K562 (cell line): ENCODE results near the gene AJAP1. TPM values are rescaled to one million over a fixed set of nuclear protein-coding genes. Genes with fewer than 3 reads are reported as not detected.

Experiments used
- ATAC-seq: fragments of 200-7000 bp; cut with Tn5 transposase; 3 replicates; pipeline ENCODE4 v1.9.1; 2020; ENCODE audit warnings: moderate library complexity
- BruUV-seq: library from RNA; stranded (reverse); fragments of 400-500 nt; replicated peaks from 2 replicates; lab custom pipeline; 2021; lab: Mats Ljungman, UMichigan
- CTCF ChIA-PET: fragments of 300-600 bp; formaldehyde crosslinking; extraction: SDS; loops from one replicate; lab custom pipeline; 2021; ENCODE audit warnings: low intra/inter-chr PET ratio; lab: Yijun Ruan, JAX
- POLR2A ChIA-PET: fragments of 300-600, 350-650 bp; sonication (Branson Sonifier 250); formaldehyde crosslinking; extraction: SDS; loops from one replicate; lab custom pipeline; 2021; ENCODE audit warnings: antibody characterized with exemption, inconsistent platforms; lab: Yijun Ruan, JAX
- DNase-seq, 4 experiments: peaks; one replicate each; pipeline versions ENCODE4 v3.0.0 to v3.0.0-alpha.2; 2011 to 2018; ENCODE audit warnings: low spot score in 3 of 4, mixed read lengths in 3 of 4; ENCODE audit errors: extremely low read depth in 1 of 4
- FAIRE-seq: peaks from 2 replicates; lab custom pipeline; 2011; peaks lifted over from hg19 to GRCh38; lab: Jason Lieb, UNC
- H2AFZ ChIP-seq: 2 replicates; pipeline ENCODE4 v1.6.0; 2011; ENCODE audit warnings: low read depth, low read length, control low read depth, inconsistent platforms
- H3K27ac ChIP-seq: fragments of 200-600 bp; 3 replicates; pipeline ENCODE4 v1.8.0; 2011; ENCODE audit warnings: low read depth, mild to moderate bottlenecking, control low read depth, inconsistent platforms, low read length, moderate library complexity, mixed read lengths; ENCODE audit errors: extremely low read depth
- H3K27me3 ChIP-seq, 2 experiments: fragments of 300-600 bp in 1 of 2; 2 replicates in 1 of 2; 3 replicates in 1 of 2; pipeline versions ENCODE4 v1.6.0 to v1.8.0; 2011; ENCODE audit warnings: inconsistent platforms in 2 of 2, low read length in 2 of 2, mild to moderate bottlenecking in 1 of 2, mixed read lengths in 1 of 2, moderate library complexity in 1 of 2; ENCODE audit not compliant: control insufficient read depth in 2 of 2, insufficient read depth in 2 of 2
- H3K36me3 ChIP-seq: fragments of 300-600 bp; 3 replicates; pipeline ENCODE4 v1.8.0; 2011; ENCODE audit warnings: mild to moderate bottlenecking, low read length, inconsistent platforms; ENCODE audit not compliant: control insufficient read depth, insufficient read depth
- H3K4me1 ChIP-seq, 2 experiments: fragments of 200-600 bp in 1 of 2; replicated peaks in 1 of 2; 2 replicates in 1 of 2; 3 replicates in 1 of 2; pipeline versions ENCODE4 v1.5.1 to v1.8.0; 2011; ENCODE audit warnings: inconsistent platforms in 2 of 2, low read length in 2 of 2, mild to moderate bottlenecking in 1 of 2, mixed read lengths in 1 of 2, moderate library complexity in 1 of 2; ENCODE audit not compliant: control insufficient read depth in 2 of 2, insufficient read depth in 2 of 2
- H3K4me2 ChIP-seq: 2 replicates; pipeline ENCODE4 v1.6.1; 2011; ENCODE audit warnings: low read length, control low read depth, inconsistent platforms, mixed read lengths; ENCODE audit not compliant: insufficient read depth
- H3K4me3 ChIP-seq: fragments of 200-600 bp; sonication (generic), shearing (Covaris generic); 2 replicates; pipeline ENCODE4 v1.5.1; 2016; ENCODE audit warnings: control low read depth, inconsistent platforms
- H3K79me2 ChIP-seq: fragments of 200-600 bp; 3 replicates; pipeline ENCODE4 v1.8.0; 2011; ENCODE audit warnings: low read length, inconsistent platforms; ENCODE audit not compliant: control insufficient read depth, insufficient read depth
- H3K9ac ChIP-seq, 2 experiments: 2 replicates each; pipeline versions ENCODE4 v1.6.0 to v1.6.1; 2011; ENCODE audit warnings: low read depth in 2 of 2, low read length in 2 of 2, control low read depth in 1 of 2, inconsistent platforms in 1 of 2, mild to moderate bottlenecking in 1 of 2, mixed read lengths in 1 of 2; ENCODE audit not compliant: insufficient read depth in 1 of 2
- H3K9me1 ChIP-seq: one replicate; pipeline ENCODE4 v1.6.0; 2011; ENCODE audit warnings: inconsistent platforms, mild to moderate bottlenecking, low read length, moderate library complexity; ENCODE audit not compliant: control insufficient read depth, insufficient read depth
- H3K9me3 ChIP-seq: replicated peaks from 2 replicates; pipeline ENCODE4 v1.5.1; 2011; ENCODE audit warnings: low read depth, low read length, inconsistent platforms; ENCODE audit not compliant: control insufficient read depth, insufficient read depth
- H4K20me1 ChIP-seq: replicated peaks from 2 replicates; pipeline ENCODE4 v1.6.1; 2011; ENCODE audit warnings: low read length, inconsistent platforms, mixed read lengths; ENCODE audit not compliant: control insufficient read depth, insufficient read depth
- NKRF ChIP-seq: fragments of 450-650 bp; IDR thresholded peaks from 2 replicates; pipeline ENCODE4 v1.6.1; 2016; ENCODE audit warnings: borderline replicate concordance
- REST ChIP-seq, 2 experiments: fragments of 450-650 bp; formaldehyde crosslinking in 1 of 2; IDR thresholded peaks; 2 replicates each; pipeline versions ENCODE4 v1.4.0 to v1.6.1; 2014 to 2020; ENCODE audit warnings: mild to moderate bottlenecking in 2 of 2, borderline replicate concordance in 1 of 2, low read depth in 1 of 2
- RUNX1 ChIP-seq: sonication (generic); IDR thresholded peaks from 2 replicates; pipeline ENCODE4 v1.6.1; 2016; ENCODE audit warnings: antibody characterized with exemption, low read depth
- SMARCE1 ChIP-seq: fragments of 450-650 bp; IDR thresholded peaks from 2 replicates; pipeline ENCODE4 v1.7.1; 2016; ENCODE audit warnings: mild to moderate bottlenecking
- TCF7L2 ChIP-seq: fragments of 150-350 bp; IDR thresholded peaks from 2 replicates; pipeline ENCODE4 v1.6.1; 2016; ENCODE audit warnings: low read depth, mild to moderate bottlenecking, low read length, moderate library complexity
- ZBTB11 ChIP-seq, 3 experiments: fragments of 200-800 bp in 1 of 3; fragments of 250-450 bp in 1 of 3; fragments of 450-650 bp in 1 of 3; sonication (Bioruptor Pico) in 1 of 3; sonication (Bioruptor generic) in 1 of 3; formaldehyde crosslinking in 1 of 3; IDR thresholded peaks; 2 replicates each; pipeline versions ENCODE4 v1.6.1 to v1.8.0; 2016 to 2022; ENCODE audit warnings: mild to moderate bottlenecking in 2 of 3, missing genetic modification characterization in 2 of 3, missing compliant biosample characterization in 1 of 3, moderate library complexity in 1 of 3
- WGBS: fragments of 100-300 bp; shearing (Covaris generic); methylation state at CpG from one replicate; pipeline ENCODE4 v1.1.6; 2016; ENCODE audit warnings: low coverage, mixed read lengths; ENCODE audit not compliant: insufficient coverage; ENCODE audit errors: missing lambda C conversion rate; 5-methylcytosine and 5-hydroxymethylcytosine counted together
- in situ Hi-C: fragments of 300-500 bp; cut with MboI; formaldehyde crosslinking; loops from 4 replicates; pipeline ENCODE4 v1.15.0; 2018; ENCODE audit warnings: inconsistent platforms, mixed read lengths
- intact Hi-C: fragments of 100-400 bp; cut with micrococcal nuclease; formaldehyde crosslinking; loops from 2 replicates; pipeline ENCODE4 v1.14.2; 2022
- polyA plus RNA-seq, 8 experiments: library from polyadenylated mRNA; depleted of rRNA in 4 of 8; stranded (reverse) in 5 of 8; unstranded in 3 of 8; fragments of >200 nt; fragmentation: Nextera tagmentation in 2 of 8; fragmentation: Illumina TruSeq in 1 of 8; extraction: Ambion mirVana in 2 of 8; extraction: Trizol in 1 of 8; gene quantifications; 2 replicates each; pipeline versions ENCODE4 v1.2.1 to v1.2.3, GENCODE V29; 2011 to 2014; ENCODE audit warnings: inconsistent platforms in 1 of 8, missing spikeins in 1 of 8
- total RNA-seq, 7 experiments: library from RNA; depleted of rRNA in 6 of 7; stranded (reverse); fragments of >200 nt in 6 of 7; fragmentation: Illumina TruSeq in 2 of 7; extraction: Trizol in 2 of 7; gene quantifications; 2 replicates each; pipeline versions ENCODE4 v1.2.1 to v1.2.3, GENCODE V29; 2011 to 2021; ENCODE audit warnings: low replicate concordance in 1 of 7

Gene AJAP1
- total and polyA plus RNA-seq, 9 of the 15 experiments (the other 6 are each of a cell fraction or from before 2014, with no cell fraction given) = not detected

- no peak for TF ChIP-seq REST (IDR thresholded peaks at IDR 0.05; ENCODE audit: borderline replicate concordance)
- TF ChIP-seq REST (CRISPR knock-in tag; IDR thresholded peaks at IDR 0.05; ENCODE audit: low read depth) = no peak
- TF ChIP-seq RUNX1 = no peak
Measured at GRCh38 chr1:4621646-4622045, 32.8 kb upstream of the AJAP1 start (continued).

GRCh38 chr1:4622821-4623220 lies 31.6 kb upstream of the AJAP1 start:
- FAIRE-seq = no peak
- 2% methylated on average over 10 of the region's 10 CpGs for WGBS
- DNase-seq = no peak
- no peak overlapping the region for H2AFZ ChIP-seq
- H4K20me1 ChIP-seq = no peaks in the 10 kb centered on the region
- no peak overlapping the region for H3K4me2 ChIP-seq
- no peak overlapping the region for H3K9ac ChIP-seq
- no peak overlapping the region for H3K4me3 ChIP-seq
- intact Hi-C loops (no loop called here), in situ Hi-C loops (no loop called here)
- CTCF ChIA-PET = no interaction called here
- no peaks in the 10 kb centered on the region for H3K4me1 ChIP-seq
- peaks cover 4 to 16% of the 10 kb centered on the region in 2 experiments; a peak in 4 of 5 replicates for H3K27me3 ChIP-seq
- no TSS peak for BruUV-seq
- POLR2A ChIA-PET = no interaction called here
- no peaks in the 10 kb centered on the region for H3K9me3 ChIP-seq
- H3K9me1 ChIP-seq = no peaks in the 10 kb centered on the region
- no peaks in the 10 kb centered on the region for H3K79me2 ChIP-seq
- no peak for ATAC-seq
- no peaks in the 10 kb centered on the region for H3K36me3 ChIP-seq
- H3K27ac ChIP-seq = no peak overlapping the region
- TF ChIP-seq NKRF (no peak), ZBTB11 (CRISPR knock-in tag; IDR thresholded peaks at IDR 0.05) (no peak), SMARCE1 (no peak), TCF7L2 (no peak)
